ENCODE measurements around the gene FAM149A.

FAM149A gene

GRCh38 chr4:186102931-186103330 is 1.6 kb upstream of the FAM149A start:
- H3K79me2 ChIP-seq (ENCODE audit: insufficient read depth, low read length) = no peaks in the 10 kb centered on the region
- H3F3A ChIP-seq (ENCODE audit: low read depth) = no peaks in the 10 kb centered on the region
- no peak overlapping the region for H3K9ac ChIP-seq (ENCODE audit: low read depth, low read length, poor library complexity, severe bottlenecking)
- H3K4me2 ChIP-seq (ENCODE audit: low read depth, low read length, poor library complexity, severe bottlenecking) = no peak overlapping the region
- H3K27me3 ChIP-seq (ENCODE audit: insufficient read depth, low read length, poor library complexity, severe bottlenecking) = no peaks in the 10 kb centered on the region
- no peaks in the 10 kb centered on the region for H4K20me1 ChIP-seq (ENCODE audit: insufficient read depth, low read length, poor library complexity, severe bottlenecking)
- H3K36me3 ChIP-seq (ENCODE audit: insufficient read depth, low read length) = no peaks in the 10 kb centered on the region
- TF ChIP-seq EZH2phosphoT487 (IDR thresholded peaks at IDR 0.05; ENCODE audit: borderline replicate concordance) (no peak), CTCF (conservative IDR thresholded peaks at IDR 0.05; ENCODE audit: low read length) (no peak)
- H2AFZ ChIP-seq (ENCODE audit: low read length) = no peak overlapping the region
- H3K4me3 ChIP-seq (ENCODE audit: low read length, poor library complexity, severe bottlenecking) = no peak overlapping the region
- H3K9me2 ChIP-seq (replicated peaks; ENCODE audit: low read depth, low read length) = no peaks in the 10 kb centered on the region
- H3K4me1 ChIP-seq (ENCODE audit: insufficient read depth, low read length, poor library complexity, severe bottlenecking) = no peaks in the 10 kb centered on the region
- no peaks in the 10 kb centered on the region for H3K9me3 ChIP-seq (ENCODE audit: insufficient read depth, low read depth, low read length)

- Histone ChIP-seq H3K9me3 (ENCODE audit: insufficient read depth, low read depth, low read length) (no peaks in the 10 kb centered on the region), H2AFZ (ENCODE audit: low read length) (no peak overlapping the region), H3K36me3 (ENCODE audit: insufficient read depth, low read length) (no peaks in the 10 kb centered on the region), H3K9me2 (replicated peaks; ENCODE audit: low read depth, low read length) (no peaks in the 10 kb centered on the region), H3F3A (ENCODE audit: low read depth) (no peaks in the 10 kb centered on the region), H3K79me2 (ENCODE audit: insufficient read depth, low read length) (no peaks in the 10 kb centered on the region), H3K27me3 (ENCODE audit: insufficient read depth, low read length, poor library complexity, severe bottlenecking) (no peaks in the 10 kb centered on the region), H3K4me1 (ENCODE audit: insufficient read depth, low read length, poor library complexity, severe bottlenecking) (no peaks in the 10 kb centered on the region), H3K4me3 (ENCODE audit: low read length, poor library complexity, severe bottlenecking) (no peak overlapping the region), H4K20me1 (ENCODE audit: insufficient read depth, low read length, poor library complexity, severe bottlenecking) (no peaks in the 10 kb centered on the region), H3K4me2 (ENCODE audit: low read depth, low read length, poor library complexity, severe bottlenecking) (no peak overlapping the region), H3K9ac (ENCODE audit: low read depth, low read length, poor library complexity, severe bottlenecking) (no peak overlapping the region)
- no peak for TF ChIP-seq EZH2phosphoT487 (IDR thresholded peaks at IDR 0.05; ENCODE audit: borderline replicate concordance)
- TF ChIP-seq CTCF (conservative IDR thresholded peaks at IDR 0.05; ENCODE audit: low read length) = no peak
These were observed 564 bp downstream of the FAM149A start for GRCh38 chr4:186104890-186105646.

GRCh38 chr4:186105647-186106321 is 1.3 kb downstream of the FAM149A start:
- no peaks in the 10 kb centered on the region for H3F3A ChIP-seq (ENCODE audit: low read depth)
- H3K4me2 ChIP-seq (ENCODE audit: low read depth, low read length, poor library complexity, severe bottlenecking) = no peak overlapping the region
- H2AFZ ChIP-seq (ENCODE audit: low read length) = no peak overlapping the region
- no peaks in the 10 kb centered on the region for H3K36me3 ChIP-seq (ENCODE audit: insufficient read depth, low read length)
- no peaks in the 10 kb centered on the region for H3K79me2 ChIP-seq (ENCODE audit: insufficient read depth, low read length)
- H3K4me3 ChIP-seq (ENCODE audit: low read length, poor library complexity, severe bottlenecking) = no peak overlapping the region
- no peaks in the 10 kb centered on the region for H3K4me1 ChIP-seq (ENCODE audit: insufficient read depth, low read length, poor library complexity, severe bottlenecking)
- H3K27me3 ChIP-seq (ENCODE audit: insufficient read depth, low read length, poor library complexity, severe bottlenecking) = no peaks in the 10 kb centered on the region
- no peak for TF ChIP-seq CTCF (conservative IDR thresholded peaks at IDR 0.05; ENCODE audit: low read length)
- no peak for TF ChIP-seq EZH2phosphoT487 (IDR thresholded peaks at IDR 0.05; ENCODE audit: borderline replicate concordance)
- H3K9me2 ChIP-seq (replicated peaks; ENCODE audit: low read depth, low read length) = no peaks in the 10 kb centered on the region
- H3K9me3 ChIP-seq (ENCODE audit: insufficient read depth, low read depth, low read length) = no peaks in the 10 kb centered on the region
- no peaks in the 10 kb centered on the region for H4K20me1 ChIP-seq (ENCODE audit: insufficient read depth, low read length, poor library complexity, severe bottlenecking)
- no peak overlapping the region for H3K9ac ChIP-seq (ENCODE audit: low read depth, low read length, poor library complexity, severe bottlenecking)

All from Loucy (cell line).